NK-92 (cell line): ENCODE measurements around the gene SLC24A3.

Experiments
- DNase-seq: peaks from one replicate; lab custom pipeline; 2025; ENCODE audit not compliant: unreplicated experiment; lab: John Stamatoyannopoulos, UW

SLC24A3 gene

DNA sequence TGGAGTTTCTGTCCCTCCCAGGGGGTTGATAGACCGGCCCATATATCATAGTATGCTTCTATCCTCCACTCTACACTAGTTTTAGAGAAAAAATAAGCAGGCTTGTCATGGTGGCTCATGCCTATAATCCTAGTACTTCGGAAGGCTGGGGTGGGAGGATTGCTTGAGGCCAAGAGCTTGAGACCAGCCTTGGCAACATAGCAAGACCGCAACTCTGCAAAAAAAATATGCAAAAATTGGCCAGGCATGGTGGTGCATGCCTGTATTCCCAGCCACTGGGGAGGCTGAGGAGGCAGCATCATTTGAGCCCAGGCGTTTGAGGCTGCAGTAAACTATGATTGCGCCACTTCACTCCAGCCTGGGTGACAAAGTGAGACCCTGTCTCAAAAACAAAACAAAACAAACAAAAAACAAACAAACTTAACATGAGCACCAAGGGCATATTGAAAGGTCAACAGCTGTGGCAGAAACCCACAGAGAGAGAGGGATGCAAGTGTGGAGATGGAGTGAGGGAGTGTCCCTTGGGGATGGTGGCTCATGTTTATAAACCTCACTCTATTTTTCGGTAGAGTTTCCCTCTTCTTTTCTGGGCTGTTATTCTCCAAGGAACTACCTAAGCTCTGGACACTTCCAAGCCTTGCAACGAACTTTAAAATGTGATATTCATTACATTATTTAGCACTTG, 24.1 kb downstream of the SLC24A3 start:
- no peak for DNase-seq

DNA sequence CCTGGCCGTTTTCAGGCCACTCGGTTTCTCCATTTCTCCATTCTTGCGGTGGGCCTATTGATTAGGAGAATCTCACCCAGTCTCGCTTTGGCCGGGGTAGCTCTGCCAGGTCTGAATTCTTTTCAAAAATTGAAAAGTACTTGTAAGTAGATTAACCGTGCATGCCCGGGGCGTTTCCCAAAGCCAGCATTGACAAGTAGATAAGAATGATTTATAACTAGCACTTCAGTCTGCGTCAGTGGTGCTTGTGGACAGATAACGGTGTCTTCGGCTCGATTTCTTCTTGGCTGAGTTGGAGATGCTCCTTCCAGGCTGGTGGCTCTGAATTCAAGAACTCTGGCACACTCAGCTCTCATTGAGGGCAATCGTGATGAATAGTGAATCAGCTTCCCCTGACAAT, 29.0 kb downstream of the SLC24A3 start:
- no peak for DNase-seq

DNA sequence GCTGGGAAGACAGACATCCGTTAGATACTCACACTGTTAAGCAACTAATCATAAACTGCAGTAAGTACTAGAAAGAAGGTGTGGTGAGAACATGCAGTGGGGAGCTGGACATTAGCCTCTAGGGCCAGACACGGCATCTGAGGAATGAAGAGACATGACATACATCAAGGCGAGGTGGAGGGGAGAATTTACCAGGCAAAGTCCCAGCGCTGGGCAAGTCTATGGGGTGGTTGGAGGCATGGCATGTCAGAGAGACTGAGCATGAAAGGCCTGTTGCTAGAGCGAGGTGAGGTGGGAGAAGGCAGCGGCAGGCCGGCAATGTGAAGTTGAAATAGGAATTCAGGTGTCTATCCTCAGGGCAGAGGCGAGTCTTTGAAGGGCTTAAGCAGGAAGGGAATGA, 31.8 kb downstream of the SLC24A3 start:
- no peak for DNase-seq

DNA sequence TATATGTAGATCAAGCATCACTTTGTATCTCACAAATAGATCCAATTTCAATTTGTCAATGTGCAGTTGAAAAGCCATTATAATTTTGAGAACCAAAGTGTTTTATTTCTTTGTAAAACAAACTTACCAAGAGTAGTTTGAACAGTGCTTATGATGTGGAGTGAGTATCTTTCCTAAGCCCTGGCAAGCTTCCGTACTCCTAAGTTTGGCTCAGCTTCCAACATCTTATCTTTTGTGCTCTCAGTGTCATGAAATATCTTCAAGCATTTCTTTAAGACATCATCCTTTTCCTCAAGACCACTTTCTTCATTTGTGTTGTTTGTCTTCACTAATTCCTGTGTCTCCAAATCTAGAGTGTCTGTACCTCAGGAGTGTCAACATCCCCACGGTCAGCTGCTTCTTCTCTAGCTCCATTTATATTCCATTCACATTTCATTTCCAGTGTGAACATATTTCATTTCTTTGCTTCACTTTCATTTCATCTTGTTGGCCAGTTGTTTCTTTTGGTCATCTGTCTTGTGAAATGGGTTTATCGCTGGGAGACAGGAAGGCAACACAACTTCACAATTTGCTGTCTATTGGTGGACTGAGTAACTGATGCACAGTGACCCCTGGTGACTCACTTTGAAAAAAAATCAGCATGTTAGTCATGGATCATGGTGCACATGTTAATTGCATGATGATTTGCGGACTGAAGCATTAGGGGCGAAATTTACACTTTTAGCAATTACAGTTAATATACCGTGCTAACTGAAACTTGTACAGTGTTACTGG, 36.9 kb downstream of the SLC24A3 start:
- DNase-seq: no peak

DNA sequence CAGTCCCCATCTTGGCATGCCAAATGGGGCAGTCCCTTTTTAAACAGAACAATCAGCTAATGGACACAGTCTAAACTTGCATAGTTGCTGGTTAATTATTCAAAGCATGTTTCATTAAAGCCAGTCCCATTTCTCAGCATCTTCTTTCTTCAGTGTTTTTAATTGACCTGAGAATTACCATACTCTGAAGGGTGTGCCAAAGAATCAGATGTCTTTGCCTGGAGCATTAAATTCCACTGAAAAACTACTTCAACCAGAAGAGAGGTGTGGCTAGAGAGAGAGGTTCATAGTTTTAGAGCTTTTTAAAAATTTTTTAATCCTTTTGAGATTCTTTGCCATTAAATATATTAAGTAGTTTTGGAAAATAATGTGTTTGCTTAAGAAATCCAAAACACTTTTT, 37.9 kb downstream of the SLC24A3 start:
- no peak for DNase-seq

DNA sequence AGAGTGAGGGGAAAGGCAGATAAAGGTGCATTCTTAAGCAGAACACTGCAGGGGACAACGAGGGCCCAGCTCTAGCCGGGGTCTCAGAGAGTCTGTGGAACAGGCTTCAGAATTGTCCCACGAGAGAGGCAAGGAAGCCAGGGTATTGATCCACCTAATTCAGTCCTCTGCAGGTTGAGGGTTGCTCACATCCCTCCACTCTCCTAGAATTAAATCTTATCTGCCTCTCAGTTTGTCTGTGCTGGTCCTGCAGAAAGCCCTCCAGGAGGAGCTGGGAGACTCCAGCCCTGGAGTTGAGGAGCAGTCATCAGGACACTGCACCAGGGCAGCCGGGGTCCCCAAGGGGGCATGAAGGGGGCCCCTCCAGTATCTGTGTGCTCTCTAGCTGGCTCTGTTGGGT, 39.1 kb downstream of the SLC24A3 start:
- DNase-seq: no peak

DNA sequence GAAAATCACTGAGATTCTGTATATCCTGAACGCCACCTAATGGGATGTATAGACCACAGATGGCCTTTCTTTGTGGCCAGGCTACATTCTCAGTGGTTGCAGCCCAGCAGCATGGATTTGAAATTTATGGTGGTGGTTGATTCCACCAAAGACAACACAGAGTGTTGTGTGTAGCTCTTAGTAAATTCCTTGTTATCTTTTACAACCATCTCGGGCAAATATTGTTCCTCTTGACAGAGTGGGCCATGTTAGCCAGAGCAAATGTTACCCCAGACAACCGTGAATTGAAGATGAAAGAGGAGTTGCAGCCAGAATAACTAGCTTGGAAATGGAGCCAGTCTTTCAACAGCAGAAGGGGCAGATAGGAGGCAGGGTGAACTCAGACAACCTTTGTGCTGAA, 39.5 kb downstream of the SLC24A3 start:
- no peak for DNase-seq

DNA sequence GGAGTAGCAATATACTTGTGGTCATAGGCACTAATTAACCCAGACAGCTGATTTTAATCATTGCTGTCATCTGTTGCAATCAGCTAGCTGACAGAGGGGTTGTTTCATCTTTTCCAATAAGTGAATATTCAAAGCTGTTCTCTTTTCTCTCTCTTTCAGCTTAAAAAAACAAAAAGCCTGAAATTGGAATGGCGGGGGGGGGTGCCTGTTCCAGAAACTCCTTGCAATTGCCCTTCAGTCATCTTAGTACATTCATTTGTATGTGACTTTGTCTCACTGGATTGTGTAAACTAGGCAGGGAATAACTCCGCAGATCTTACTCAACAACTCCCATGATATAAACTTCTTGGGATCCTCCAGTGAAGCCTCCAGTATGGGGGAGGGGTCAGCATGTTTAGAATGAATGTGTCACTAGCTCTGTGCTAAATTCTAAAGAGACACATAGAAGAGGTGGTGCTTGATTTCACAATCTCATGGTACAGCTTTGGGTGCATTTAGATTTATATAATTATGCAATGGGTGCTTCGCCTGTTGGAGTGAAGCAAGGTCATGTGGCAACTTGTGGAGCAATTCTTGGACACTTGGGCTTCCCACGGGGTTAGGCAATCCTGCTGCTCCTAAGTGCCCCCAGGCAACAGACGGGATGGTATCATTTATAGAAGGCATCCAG, 40.1 kb downstream of the SLC24A3 start:
- DNase-seq: no peak

DNA sequence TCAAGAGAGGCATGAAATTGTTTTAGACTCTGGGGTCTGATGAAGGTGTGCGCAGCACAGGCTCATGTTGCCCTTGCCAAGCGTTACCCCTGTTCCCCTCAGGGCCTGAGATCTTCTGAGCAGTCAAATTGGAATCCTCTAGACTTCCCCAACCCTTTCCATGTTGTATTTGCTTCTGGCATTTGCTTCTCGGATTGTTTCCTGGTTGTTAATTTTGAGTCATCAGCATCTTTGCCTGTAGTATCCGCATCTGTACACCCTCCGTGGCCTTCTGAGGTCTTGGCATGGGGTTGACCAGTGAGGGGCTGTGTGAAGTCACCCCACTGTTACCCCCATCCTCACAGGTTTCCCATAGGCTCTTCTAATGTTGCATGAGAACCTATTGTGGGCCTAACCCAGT, 40.9 kb downstream of the SLC24A3 start:
- DNase-seq: no peak

DNA sequence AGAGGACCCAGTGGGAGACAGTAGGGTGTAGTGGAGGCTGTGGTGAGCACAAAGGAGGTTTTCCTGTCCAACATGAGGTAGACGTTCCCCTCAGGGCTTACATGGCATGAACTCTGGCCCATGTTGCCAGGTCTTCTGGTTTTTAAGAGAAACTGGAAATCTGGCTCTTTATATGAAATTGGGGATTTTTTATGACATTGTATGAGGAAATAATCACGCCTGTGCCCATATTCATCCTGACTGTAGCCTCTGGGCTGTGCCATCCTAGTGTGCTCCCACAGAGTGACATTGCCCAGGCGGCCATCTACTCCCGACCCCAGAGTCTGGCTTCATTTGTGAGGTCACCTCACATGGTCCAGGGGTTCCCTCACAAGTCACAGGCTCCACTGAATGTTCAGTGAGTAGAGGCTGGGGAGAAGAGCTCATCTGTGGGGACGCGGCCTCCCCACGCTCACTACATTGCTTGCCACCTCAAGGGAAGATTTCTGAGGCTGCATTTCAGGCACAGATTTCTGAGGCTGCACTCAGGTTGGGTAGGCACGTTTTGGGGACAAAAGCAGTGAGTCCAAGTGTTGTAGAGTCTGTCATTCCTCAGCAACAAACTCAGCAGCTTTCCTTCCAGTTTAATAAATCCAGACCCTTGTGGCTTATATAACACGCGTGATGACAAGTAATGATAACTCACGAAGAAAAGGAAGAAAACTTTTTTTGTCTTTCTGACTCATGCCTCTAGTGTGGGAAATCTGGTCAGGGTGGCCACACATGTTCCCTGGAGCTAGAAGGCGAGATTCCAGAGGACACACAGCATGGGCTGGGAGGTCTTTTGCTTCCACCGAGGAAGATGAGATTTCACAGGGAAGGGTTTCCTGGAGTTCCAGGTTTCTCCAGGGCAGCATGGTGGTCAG, 41.7 kb downstream of the SLC24A3 start:
- DNase-seq: no peak

DNA sequence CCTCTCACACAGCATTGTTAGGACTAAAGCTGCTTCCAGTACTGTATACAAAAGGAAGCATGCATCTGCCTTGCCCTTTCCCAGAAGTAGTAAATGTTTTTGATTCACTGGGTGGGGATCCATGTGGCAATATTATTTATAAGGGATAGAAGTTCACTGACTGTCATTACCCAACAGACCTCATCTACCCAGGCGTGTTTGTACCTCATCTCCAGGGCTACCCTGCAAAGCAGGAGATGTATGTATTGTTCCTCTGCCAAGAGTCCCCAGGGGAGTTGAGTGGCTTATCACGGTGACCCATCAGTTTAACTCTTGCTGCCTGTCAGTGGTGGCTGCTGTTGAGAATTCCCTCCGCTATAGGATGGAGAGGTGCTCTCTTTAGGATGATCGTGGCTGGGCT, 42.5 kb downstream of the SLC24A3 start:
- DNase-seq: no peak

DNA sequence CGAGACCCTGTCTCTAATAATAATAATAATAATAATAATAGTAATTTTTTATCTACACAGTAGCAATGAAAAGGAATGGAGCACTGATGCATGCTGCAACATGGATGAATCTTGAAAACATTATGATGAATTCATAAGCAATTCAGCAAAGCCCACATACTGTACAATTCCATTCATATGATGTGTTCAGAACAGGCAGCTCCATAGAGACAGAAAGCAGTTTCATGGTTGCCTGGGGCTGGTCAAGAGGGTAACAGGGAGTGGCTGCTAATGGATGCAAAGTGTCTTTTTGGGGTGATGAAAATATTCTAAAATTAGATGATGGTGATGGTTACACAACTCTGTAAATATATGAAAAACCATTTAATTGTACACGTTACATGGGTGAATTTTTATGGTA, 43.6 kb downstream of the SLC24A3 start:
- no peak for DNase-seq

DNA sequence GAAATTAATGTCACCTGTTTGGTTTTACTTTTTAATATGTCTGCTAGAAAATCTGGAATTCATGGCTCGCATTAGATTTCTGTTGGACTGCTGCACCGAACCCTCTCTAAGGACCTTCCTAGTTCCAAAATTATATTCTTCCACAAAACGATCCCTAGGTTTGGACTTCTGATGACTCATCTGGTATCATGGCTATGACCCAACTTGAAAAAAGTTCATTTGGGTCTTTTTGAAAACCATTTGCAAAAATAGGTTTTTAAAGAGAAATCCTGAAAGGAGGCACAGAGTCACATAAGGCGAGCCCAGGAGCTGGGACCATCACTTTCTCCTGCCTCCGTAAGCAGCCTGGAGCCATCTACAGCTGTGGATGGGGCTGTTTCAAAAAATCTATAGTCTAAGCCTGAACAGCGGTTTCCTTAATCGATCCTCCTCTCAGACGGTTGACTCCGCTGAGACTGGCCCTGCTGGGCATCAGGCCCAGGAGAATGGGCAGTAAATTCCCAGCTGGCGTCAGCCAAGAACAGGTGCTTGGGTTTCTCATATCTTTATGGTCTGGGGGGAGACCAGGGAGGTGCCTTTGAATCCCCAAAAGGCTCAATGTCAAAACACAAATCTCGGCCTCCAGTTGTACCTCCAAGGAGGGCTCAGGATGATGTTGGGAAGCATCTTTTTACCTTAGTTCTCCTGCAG, 44.6 kb downstream of the SLC24A3 start:
- no peak for DNase-seq

DNA sequence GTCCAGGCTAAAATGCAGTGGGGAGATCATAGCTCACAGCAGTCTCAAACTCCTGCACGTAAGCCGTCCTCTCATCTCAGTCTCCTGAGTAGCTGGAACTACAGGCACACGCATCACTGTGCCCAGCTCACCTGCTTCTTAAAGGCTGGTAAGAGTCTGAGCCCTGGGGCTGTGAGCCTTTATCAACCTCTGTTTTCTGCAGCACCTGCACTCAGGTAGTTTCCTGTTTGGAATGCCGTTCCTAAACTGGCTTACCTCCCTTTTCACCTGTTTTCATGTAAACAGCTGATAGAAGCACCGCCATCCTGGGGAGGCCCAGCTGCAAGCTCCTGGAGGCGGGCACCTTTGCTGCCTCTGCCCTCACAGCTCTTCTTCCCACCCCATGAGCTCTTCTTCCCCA, 45.4 kb downstream of the SLC24A3 start:
- no peak for DNase-seq

DNA sequence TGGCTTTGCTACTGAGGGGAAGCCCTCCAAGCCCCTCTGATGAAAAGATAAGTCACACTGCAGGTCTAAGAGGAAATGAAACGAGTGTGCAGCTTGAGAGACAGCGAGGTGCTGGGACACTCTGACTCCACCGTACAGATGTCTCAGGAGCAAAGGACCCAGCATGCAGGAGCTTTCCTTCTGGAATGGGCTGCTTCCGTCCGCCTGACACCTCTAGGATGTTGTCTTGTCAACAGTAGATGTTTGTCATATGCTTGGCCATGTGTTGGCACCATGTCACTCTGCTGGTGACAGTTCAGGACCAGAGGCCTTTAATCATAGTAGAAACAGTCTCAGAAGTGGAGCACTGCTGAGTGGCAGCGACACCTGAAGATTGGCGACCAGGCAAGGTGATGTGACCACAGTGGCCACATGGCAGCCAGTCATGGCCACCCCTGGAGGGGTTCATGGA, 46.7 kb downstream of the SLC24A3 start:
- DNase-seq: no peak

DNA sequence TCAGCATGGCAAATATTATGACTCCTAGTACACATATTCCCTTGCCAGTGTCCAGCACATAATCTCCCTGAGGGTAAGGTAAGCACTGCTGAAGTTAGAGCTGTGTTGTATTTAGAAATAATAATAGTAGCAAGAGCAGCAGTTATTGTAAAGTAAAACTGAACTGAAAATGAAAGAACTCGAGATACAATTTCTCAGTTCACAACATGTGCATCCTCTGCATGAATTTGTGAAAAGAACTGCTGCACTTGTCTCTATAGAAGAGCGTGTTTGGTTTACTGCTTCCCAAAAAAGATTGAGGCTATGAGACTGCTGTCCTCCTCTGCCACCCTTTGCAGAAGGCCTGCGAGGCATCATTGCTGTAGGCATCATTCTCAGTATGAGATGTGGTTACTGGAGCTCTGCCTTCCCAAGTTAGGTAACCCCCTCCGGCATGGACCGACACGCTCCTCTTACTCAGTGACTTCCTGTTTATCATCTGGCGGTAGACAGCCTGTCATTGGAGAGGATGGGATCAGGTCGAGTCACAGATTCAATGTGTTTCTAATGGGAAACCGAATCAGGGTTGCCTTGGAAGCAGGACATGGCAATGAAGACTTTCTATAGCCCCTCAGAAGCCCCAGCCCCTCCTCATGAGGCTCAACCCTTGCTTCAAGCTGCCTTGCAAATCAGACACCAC, 48.1 kb downstream of the SLC24A3 start:
- no peak for DNase-seq

DNA sequence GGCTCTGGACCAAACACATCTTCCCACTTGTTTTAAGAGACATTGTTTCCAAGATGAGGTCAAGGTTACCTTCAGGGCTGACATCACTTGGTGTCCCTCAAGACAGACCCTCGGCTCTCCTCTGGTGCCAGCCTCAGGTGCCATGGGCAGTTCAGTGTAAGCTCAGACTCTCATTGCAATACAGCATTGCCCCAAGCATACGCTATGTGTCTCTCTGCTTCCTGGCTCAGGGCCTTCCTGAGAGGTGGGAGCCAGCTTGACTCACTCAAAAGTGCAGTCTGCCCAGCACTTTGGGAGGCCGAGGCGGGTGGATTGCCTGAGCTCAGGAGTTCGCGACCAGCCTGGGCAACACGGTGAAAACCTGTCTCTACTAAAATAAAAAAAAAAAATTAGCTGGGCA, 51.7 kb downstream of the SLC24A3 start:
- DNase-seq: no peak

DNA sequence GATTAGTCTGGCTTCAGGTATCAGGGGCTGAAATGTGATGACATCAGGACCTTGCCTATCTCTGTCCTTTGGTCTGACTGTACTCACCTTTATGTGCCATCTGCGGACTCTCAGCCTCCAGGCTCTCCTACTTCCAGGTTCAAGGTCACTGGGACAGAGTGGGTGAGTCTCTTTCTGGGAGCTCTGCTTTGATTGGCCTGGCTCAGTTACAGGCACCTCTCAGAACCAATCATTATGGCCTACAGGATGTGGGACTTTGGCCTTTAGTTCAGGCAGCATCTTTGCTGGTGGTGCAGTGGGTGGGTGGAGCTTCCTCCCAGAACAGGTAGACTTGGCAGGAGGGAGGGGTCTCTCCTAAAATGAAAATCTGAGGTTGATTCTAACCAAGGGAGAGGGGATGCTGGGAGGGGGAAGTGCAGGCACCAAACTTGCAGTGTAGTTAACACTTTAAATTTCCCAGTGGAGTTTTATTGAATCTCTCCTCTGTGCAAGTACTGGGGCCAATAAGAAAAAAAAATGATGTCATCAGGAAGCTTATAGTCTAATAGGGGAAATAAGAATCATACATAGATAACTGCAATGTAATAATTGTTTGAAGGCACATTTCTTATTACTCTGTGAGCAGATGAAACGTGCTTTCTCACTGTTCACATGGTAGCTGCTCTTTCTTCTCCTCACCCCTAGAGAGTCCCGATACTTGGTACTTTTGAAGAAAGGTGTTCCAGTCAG, 53.4 kb downstream of the SLC24A3 start:
- DNase-seq: no peak

DNA sequence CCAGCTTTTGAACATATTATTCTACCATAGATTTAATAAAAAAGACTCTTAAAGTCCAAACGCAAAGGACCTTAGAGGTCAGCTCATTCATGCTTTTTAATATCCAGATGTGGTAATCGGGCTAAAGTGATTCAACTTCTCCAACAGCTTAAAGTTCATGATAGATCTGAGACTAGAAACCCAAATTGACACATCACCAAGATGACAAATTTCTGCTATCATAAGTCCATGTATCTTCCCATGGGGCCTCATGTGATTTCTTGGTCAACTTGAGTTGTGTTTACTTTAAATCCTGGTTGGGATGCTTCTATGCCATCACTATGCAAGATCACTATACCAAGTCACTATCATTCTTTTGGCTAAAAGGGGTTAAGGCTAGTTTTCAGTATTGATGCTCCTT, 56.0 kb downstream of the SLC24A3 start:
- DNase-seq: no peak
